HUES48 (cell line): ENCODE results near the gene RUSF1.
"Not testable (repeated sequence)": the region's sequence is repeated elsewhere in the genome, so short reads cannot be mapped to it uniquely, and the experiment has no call there.

Source experiments
- H3K27ac ChIP-seq: one replicate; pipeline ENCODE4 v1.7.0; 2013; ENCODE audit warnings: low read depth, low read length, inconsistent platforms
- H3K27me3 ChIP-seq: 2 replicates; pipeline ENCODE4 v1.6.1; 2013; ENCODE audit warnings: mild to moderate bottlenecking, low read length; ENCODE audit not compliant: control insufficient read depth, insufficient read depth
- H3K36me3 ChIP-seq: 2 replicates; pipeline ENCODE4 v1.6.1; 2013; ENCODE audit warnings: low read length; ENCODE audit not compliant: control insufficient read depth, insufficient read depth
- H3K4me1 ChIP-seq: 2 replicates; pipeline ENCODE4 v1.6.1; 2013; ENCODE audit warnings: mild to moderate bottlenecking, low read length; ENCODE audit not compliant: control insufficient read depth, insufficient read depth
- H3K4me3 ChIP-seq: 2 replicates; pipeline ENCODE4 v1.5.1; 2013; ENCODE audit warnings: mild to moderate bottlenecking, low read depth, low read length
- H3K9ac ChIP-seq: 2 replicates; pipeline ENCODE4 v1.6.1; 2013; ENCODE audit warnings: mild to moderate bottlenecking, low read depth, low read length, moderate library complexity
- H3K9me3 ChIP-seq: 2 replicates; pipeline ENCODE4 v1.6.1; 2013; ENCODE audit warnings: low read length; ENCODE audit not compliant: control insufficient read depth, insufficient read depth

Gene RUSF1

DNA sequence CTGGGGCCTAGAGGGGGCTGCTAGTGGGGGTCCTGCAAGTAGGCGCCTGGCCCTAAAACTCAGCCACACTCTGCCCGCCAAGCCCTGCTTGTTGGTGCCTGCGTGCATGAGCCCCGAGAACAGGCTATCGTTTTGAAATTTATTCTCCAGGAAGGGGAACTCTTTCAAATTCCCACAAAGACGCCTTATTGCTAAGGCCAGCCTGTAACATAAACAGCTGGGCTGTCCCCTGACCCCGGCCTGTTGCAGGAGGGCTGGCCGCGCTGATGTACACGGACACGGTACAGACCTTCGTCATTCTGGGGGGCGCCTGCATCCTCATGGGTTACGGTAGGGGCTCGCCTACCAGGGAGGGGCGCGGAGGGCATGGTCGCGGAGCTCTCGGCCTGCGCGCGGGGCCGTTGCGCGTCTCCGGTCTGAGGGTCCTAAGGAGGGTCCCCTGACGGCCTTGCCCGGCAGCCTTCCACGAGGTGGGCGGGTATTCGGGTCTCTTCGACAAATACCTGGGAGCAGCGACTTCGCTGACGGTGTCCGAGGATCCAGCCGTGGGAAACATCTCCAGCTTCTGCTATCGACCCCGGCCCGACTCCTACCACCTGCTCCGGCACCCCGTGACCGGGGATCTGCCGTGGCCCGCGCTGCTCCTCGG lies 21.0 kb downstream of the RUSF1 start:
- peaks cover 7% of the 10 kb centered on the region; the same call in 1 of the 2 replicates for H3K4me1 ChIP-seq
- peak overlapping the region; percentile 66 for H3K4me3 ChIP-seq
- peaks cover 60% of the 10 kb centered on the region for H3K27me3 ChIP-seq
- H3K9ac ChIP-seq = no peak overlapping the region
- H3K9me3 ChIP-seq = no peaks in the 10 kb centered on the region
- peaks cover 12% of the 10 kb centered on the region; the same call in 1 of the 2 replicates for H3K36me3 ChIP-seq
- H3K27ac ChIP-seq = no peak overlapping the region

DNA sequence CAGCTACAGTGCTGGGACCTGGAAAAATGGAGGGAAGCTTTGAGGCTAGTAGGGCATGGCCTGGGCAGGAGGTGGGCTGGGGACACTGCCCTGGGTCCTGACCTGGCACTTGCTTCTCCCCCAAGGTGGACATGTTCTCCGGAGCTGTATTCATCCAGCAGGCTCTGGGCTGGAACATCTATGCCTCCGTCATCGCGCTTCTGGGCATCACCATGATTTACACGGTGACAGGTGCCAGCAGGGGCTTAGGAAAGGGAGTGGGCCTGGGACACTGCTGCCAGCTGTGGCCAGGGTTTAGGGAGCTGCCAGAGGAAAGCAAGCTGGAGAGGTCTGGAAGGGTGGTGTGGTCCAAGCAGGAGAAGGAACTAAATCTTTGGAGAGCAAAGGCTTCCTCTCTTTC lies 22.1 kb downstream of the RUSF1 start:
- Histone ChIP-seq H3K27me3 (peaks cover 66% of the 10 kb centered on the region), H3K4me1 (peaks cover 7% of the 10 kb centered on the region; the same call in 1 of the 2 replicates), H3K27ac (no peak overlapping the region), H3K36me3 (peaks cover 5% of the 10 kb centered on the region; the same call in 1 of the 2 replicates), H3K9me3 (no peaks in the 10 kb centered on the region), H3K9ac (no peak overlapping the region), H3K4me3 (no peak overlapping the region)

DNA sequence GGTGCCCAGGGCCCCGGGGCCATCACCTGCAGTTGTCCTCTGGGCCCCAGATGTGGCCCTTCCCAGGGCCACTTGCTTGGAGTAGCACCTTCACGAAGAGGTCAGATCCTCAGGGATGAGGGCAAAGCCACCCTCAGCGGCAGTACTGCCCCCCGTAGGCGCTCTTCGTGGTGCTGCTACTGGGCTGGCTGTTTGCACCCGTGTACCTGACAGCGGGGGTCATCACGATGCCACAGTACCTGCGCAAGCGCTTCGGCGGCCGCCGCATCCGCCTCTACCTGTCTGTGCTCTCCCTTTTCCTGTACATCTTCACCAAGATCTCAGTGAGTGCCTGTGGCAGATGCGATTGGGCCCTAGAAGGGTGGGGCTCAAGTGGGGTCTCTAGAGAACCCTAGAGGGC lies 22.6 kb downstream of the RUSF1 start:
- Histone ChIP-seq H3K36me3 (0 out of 2 replicates have a peak, but pooled peaks cover under 1% of the 10 kb centered on the region), H3K4me3 (no peak overlapping the region), H3K9me3 (no peaks in the 10 kb centered on the region), H3K9ac (no peak overlapping the region), H3K27ac (no peak overlapping the region), H3K4me1 (peaks cover 7% of the 10 kb centered on the region; the same call in 1 of the 2 replicates), H3K27me3 (peaks cover 70% of the 10 kb centered on the region)

DNA sequence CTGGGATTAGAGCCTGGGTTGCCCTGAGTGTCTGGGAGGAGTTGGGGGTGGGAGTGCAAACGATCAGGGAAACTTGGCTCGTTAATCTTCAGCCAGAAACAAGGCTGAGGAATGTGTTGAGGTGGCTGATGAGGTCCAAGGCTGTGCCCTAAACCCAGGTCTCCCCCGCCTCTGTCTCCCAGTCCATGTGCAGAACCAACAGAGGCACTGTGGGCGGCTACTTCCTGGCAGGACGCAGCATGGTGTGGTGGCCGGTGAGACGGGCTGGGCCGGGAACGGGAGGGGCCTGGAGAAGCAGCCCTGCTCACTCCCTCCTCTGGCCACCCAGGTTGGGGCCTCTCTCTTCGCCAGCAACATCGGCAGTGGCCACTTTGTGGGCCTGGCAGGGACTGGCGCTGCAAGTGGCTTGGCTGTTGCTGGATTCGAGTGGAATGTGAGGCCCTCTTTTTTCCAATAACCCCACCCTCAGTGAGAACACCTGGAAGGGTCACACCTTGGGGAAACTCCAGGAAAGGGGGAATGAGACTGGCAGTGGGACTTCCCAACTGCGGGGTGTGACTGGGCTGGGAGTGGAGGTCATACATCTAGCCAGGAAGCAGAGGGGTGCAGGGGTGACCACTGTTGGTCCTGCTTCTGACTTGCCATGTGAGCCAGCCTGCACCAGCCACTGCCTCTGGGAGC lies 23.6 kb downstream of the RUSF1 start:
- H3K36me3 ChIP-seq = no peaks in the 10 kb centered on the region
- H3K4me1 ChIP-seq = peaks cover 7% of the 10 kb centered on the region; the same call in 1 of the 2 replicates
- H3K4me3 ChIP-seq = no peak overlapping the region
- H3K27ac ChIP-seq = no peak overlapping the region
- peaks cover 71% of the 10 kb centered on the region for H3K27me3 ChIP-seq
- H3K9ac ChIP-seq = no peak overlapping the region
- H3K9me3 ChIP-seq = no peaks in the 10 kb centered on the region

DNA sequence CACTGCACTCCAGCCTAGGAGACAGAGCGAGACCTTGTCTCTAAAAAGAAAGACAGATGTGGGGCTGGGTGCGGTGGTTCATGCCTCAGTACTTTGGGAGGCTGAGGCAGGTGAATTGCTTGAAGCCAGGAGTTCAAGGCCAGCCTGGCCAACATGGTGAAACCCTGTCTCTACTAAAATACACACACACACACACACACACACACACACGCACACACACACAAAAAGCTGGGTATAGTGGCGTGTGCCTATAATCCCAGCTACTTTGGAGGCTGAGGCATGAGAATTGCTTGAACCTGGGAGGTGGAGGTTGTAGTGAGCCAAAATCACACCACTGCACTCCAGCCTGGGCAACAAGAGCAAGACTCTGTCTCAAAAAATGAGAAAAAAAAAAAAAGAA lies 24.1 kb downstream of the RUSF1 start:
- peaks cover 68% of the 10 kb centered on the region for H3K27me3 ChIP-seq
- not testable (repeated sequence) for H3K36me3 ChIP-seq, H3K9ac ChIP-seq, H3K9me3 ChIP-seq, H3K4me1 ChIP-seq, H3K4me3 ChIP-seq, H3K27ac ChIP-seq

DNA sequence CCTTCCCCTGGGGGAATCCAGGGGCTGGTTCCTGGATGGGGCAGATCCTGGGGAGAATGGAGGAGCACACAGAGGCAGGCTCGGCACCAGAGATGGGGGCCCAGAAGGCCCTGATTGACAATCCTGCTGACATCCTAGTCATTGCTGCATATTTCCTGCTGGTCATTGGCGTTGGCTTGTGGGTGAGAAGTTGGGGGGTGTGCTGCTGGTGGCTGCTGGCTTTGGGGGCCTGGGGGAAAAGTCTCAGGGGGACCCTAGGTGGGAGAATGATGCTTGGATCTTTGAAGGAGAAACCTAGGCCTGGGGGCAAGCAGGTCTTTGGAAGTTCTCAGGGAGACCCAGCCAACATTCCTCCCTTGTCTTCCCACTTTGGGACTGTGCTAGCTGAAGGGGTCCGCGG lies 25.1 kb downstream of the RUSF1 start, which contains the start of gene SLC5A2:
Gene SLC5A2 (plus strand): TSS at position 43 of the 400 bp plus-strand sequence. CDS start 14 bp downstream, at position 57.
- peaks cover 58% of the 10 kb centered on the region for H3K27me3 ChIP-seq

DNA sequence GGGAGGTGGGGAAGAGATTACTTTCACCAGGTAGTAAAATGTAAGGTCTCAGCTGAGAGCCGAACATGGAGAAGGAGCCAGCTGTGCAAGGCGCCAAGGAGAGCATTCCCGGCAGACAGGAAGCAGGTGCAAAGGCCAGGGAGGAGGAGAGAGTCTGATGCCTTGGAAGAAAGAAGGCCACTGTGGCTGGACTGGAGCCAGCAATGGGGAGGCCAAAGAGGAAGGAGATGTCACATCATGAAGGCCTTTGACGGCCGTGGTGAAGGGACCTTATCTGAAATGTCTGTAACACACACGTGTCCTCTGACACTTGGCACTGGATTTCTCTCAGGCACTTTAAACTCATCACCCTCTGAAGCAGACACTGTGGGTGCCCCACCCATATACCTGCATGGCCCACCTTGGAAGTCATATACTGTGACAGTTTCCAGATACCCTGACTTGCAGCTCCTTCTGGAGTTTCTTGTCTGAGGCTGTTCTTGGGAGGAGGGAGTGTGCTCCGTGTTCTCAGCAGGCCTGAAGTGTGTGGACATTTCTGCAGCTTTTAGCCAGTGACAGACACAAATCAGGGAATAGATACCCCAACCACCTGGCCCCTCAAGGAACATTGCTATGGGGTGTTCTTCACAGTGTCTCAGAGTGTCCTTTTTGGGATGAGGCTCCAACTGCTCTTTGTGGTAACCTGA lies 27.2 kb downstream of the RUSF1 start:
- Histone ChIP-seq H3K4me1 (peaks cover 7% of the 10 kb centered on the region; the same call in 1 of the 2 replicates), H3K4me3 (no peak overlapping the region), H3K27me3 (peaks cover 42% of the 10 kb centered on the region)

More for the DNA sequence above, 25.1 kb downstream of the RUSF1 start, which contains the start of gene SLC5A2:
- no peak within 1 kb of the TSS for H3K27ac ChIP-seq
- H3K9me3 ChIP-seq = no peaks in the 10 kb centered on the region
- H3K9ac ChIP-seq = no peak within 1 kb of the TSS
- no peaks in the 10 kb centered on the region for H3K36me3 ChIP-seq
- no peak within 1 kb of the TSS for H3K4me3 ChIP-seq
- H3K4me1 ChIP-seq = peaks cover 7% of the 10 kb centered on the region; the same call in 1 of the 2 replicates

DNA sequence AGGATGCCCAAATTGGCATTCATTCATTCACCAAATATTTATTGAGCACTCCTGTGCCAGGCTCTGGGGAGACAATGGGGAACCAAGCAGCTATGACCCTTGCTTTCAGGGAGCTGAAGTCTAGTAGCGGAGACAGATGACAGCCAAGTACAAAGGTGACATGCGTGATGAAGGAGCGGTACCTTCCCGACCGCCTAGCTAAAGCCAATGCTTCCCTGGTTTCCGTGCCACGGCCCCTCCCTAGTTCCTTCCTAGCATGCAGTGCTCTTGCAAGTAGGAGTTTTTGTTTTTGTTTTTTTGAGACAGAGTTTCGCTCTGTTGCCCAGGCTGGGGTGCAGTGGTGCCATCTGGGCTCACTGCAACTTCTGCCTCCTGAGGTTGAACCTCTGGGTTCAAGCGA lies 28.4 kb downstream of the RUSF1 start:
- Histone ChIP-seq H3K36me3 (peaks cover 1% of the 10 kb centered on the region; the same call in 1 of the 2 replicates), H3K4me1 (peaks cover 5% of the 10 kb centered on the region; the same call in 1 of the 2 replicates), H3K27ac (no peak overlapping the region), H3K9me3 (no peaks in the 10 kb centered on the region), H3K4me3 (no peak overlapping the region), H3K9ac (no peak overlapping the region), H3K27me3 (peaks cover 42% of the 10 kb centered on the region)

More for the DNA sequence above, 27.2 kb downstream of the RUSF1 start:
- H3K9me3 ChIP-seq = no peaks in the 10 kb centered on the region
- no peaks in the 10 kb centered on the region for H3K36me3 ChIP-seq
- H3K27ac ChIP-seq = no peak overlapping the region
- no peak overlapping the region for H3K9ac ChIP-seq

DNA sequence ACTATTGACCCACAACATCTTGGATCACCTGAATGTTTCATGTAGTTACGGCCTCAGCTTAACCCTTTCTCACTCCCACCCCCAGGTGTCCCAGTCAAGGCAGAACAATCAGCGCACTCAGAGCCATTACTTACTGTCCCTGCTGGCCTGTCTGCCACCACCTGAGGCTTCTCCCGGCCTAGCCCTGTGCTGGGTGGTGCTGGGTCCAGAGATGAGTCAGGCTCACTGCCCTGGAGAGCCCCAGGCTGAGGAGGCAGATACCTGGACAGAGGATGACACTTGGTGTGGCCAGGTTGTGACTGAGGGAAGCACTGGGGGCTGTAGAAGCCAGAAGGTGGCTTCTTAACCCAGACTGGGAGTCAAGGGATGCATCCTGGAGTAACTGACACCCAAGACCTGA lies 29.2 kb downstream of the RUSF1 start:
- peaks cover 6% of the 10 kb centered on the region; the same call in 1 of the 2 replicates for H3K36me3 ChIP-seq
- H3K27me3 ChIP-seq = peaks cover 45% of the 10 kb centered on the region
- no peak overlapping the region for H3K9ac ChIP-seq
- no peaks in the 10 kb centered on the region for H3K9me3 ChIP-seq
- H3K4me3 ChIP-seq = no peak overlapping the region
- H3K4me1 ChIP-seq = no peaks in the 10 kb centered on the region
- no peak overlapping the region for H3K27ac ChIP-seq

GRCh38 chr16:31477220-31478216 lies 30.7 kb downstream of the RUSF1 start:
- H3K27ac ChIP-seq = no peak overlapping the region
- no peaks in the 10 kb centered on the region for H3K9me3 ChIP-seq
- peak overlapping the region; percentile 80 for H3K4me3 ChIP-seq
- no peaks in the 10 kb centered on the region for H3K4me1 ChIP-seq
- peaks cover 51% of the 10 kb centered on the region for H3K27me3 ChIP-seq
- peaks cover 6% of the 10 kb centered on the region; the same call in 1 of the 2 replicates for H3K36me3 ChIP-seq
- H3K9ac ChIP-seq = no peak overlapping the region
